Dermis blood vessel endothelial cell (primary cell): ENCODE measurements around the gene KCTD19. TPM values are rescaled to one million over a fixed set of nuclear protein-coding genes. Genes with fewer than 3 reads are reported as not detected.

Experiments
- DNase-seq: peaks from one replicate; pipeline ENCODE4 v3.0.0; 2010
- total RNA-seq: library from RNA; depleted of rRNA; stranded (reverse); fragments of >200 nt; gene quantifications from 2 replicates; pipeline ENCODE4 v1.2.3, GENCODE V29; 2014

The KCTD19 gene
- total RNA-seq, 1 donor from 2014 or later, result under 0.01 TPM

GRCh38 chr16:67282447-67282805 lies 44.1 kb downstream of the KCTD19 start:
- DNase-seq, result no peak

- DNase-seq, result no peak
Observed at GRCh38 chr16:67281536-67282446, 44.8 kb downstream of the KCTD19 start.

- DNase-seq, result no peak
Observed at GRCh38 chr16:67280090-67281015, 46.2 kb downstream of the KCTD19 start.

- peak; percentile 86 for DNase-seq
Observed at GRCh38 chr16:67279296-67280089, 47.0 kb downstream of the KCTD19 start, which contains the start of gene PLEKHG4. Gene PLEKHG4, plus strand, starts transcription at chr16:67279532. Its CDS starts 513 bp downstream, at chr16:67280045.

- DNase-seq, result peak; percentile 27
Observed at GRCh38 chr16:67278773-67279295, 47.7 kb downstream of the KCTD19 start.

GRCh38 chr16:67277999-67278772 lies 48.4 kb downstream of the KCTD19 start:
- DNase-seq, result peak; percentile 67

GRCh38 chr16:67277294-67277998 lies 49.1 kb downstream of the KCTD19 start:
- DNase-seq, result peak; percentile 87

- DNase-seq, result no peak
Observed at GRCh38 chr16:67275321-67275720, 51.2 kb downstream of the KCTD19 start.

- no peak for DNase-seq
Observed at GRCh38 chr16:67271446-67271845, 55.1 kb downstream of the KCTD19 start.

- no peak for DNase-seq
Observed at GRCh38 chr16:67270931-67271338, 55.6 kb downstream of the KCTD19 start.

- DNase-seq, result peak; percentile 80
Observed at GRCh38 chr16:67269766-67270165, 56.8 kb downstream of the KCTD19 start.

GRCh38 chr16:67268136-67268579 lies 58.4 kb downstream of the KCTD19 start:
- peak; percentile 94 for DNase-seq

- no peak for DNase-seq
Observed at GRCh38 chr16:67265834-67266233, 60.7 kb downstream of the KCTD19 start.

GRCh38 chr16:67264866-67265265 lies 61.7 kb downstream of the KCTD19 start:
- no peak for DNase-seq

- DNase-seq, result no peak
Observed at GRCh38 chr16:67264277-67264676, 62.3 kb downstream of the KCTD19 start.

GRCh38 chr16:67263201-67263600 lies 63.3 kb downstream of the KCTD19 start:
- DNase-seq, result no peak

- DNase-seq, result peak; percentile 70
Observed at GRCh38 chr16:67260426-67261063, 66.0 kb downstream of the KCTD19 start.

GRCh38 chr16:67259705-67260104 lies 66.8 kb downstream of the KCTD19 start:
- no peak for DNase-seq

GRCh38 chr16:67258161-67258835 lies 68.2 kb downstream of the KCTD19 start:
- DNase-seq, result peak; percentile 96
